ENCODE data around the gene TRPC4.

DNA sequence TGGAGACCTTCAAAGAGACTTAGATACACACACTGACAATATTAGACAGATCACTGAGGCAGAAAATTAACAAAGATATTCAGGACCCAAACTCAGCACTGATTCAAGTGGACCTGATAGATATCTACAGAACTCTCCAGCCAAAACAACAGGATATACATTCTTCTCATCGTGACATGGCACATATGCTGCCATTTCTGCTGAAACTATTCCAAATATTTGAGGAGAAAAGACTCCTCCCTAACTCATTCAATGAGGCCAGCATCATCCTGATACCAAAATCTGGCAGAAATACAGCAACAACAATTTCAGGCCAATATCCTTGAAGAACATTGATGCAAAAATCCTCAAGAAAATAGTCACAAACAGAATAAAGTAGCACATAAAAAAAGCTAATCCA lies 53.3 kb downstream of the TRPC4 start:
- TF ChIP-seq CTCF (IDR thresholded peaks at IDR 0.05; ENCODE audit: low read length) (no peak), EZH2 (optimal IDR thresholded peaks at IDR 0.05; ENCODE audit: low read depth, low read length) (no peak)

Measured in MM.1S (cell line).